Measurements from ENCODE around the gene NCKAP5L. TPM values are rescaled to one million over a fixed set of nuclear protein-coding genes. Genes with fewer than 3 reads are reported as not detected.
"Not testable (repeated sequence)": the region's sequence is repeated elsewhere in the genome, so short reads cannot be mapped to it uniquely, and the experiment has no call there.

The NCKAP5L gene
- total RNA-seq, 2 experiments from 2014 or later, result 4.3 to 4.5 TPM

GRCh38 chr12:49790741-49791555, 37.3 kb downstream of the NCKAP5L start:
- intact Hi-C loops (cut with DNase I, micrococcal nuclease), result no loop called here
- H3K9me3 Mint-ChIP-seq (ENCODE audit: low read depth), result peaks cover 5% of the 10 kb centered on the region
- H3K27ac Mint-ChIP-seq, result no peak overlapping the region
- no peaks in the 10 kb centered on the region for H3K4me1 Mint-ChIP-seq
- DNase-seq, result no peak
- H3K36me3 Mint-ChIP-seq (ENCODE audit: low read depth), result no peaks in the 10 kb centered on the region
- CTCF ChIA-PET, result no interaction called here
- H3K27me3 Mint-ChIP-seq, result no peaks in the 10 kb centered on the region
- H3K4me3 Mint-ChIP-seq, result no peak overlapping the region
- no peak for ATAC-seq
- POLR2A ChIA-PET, result interaction anchor here (0.6 kb wide), 1 partner anchor 24 kb away, joined by 4 read pairs; no protein-coding TSS in a partner anchor

DNA sequence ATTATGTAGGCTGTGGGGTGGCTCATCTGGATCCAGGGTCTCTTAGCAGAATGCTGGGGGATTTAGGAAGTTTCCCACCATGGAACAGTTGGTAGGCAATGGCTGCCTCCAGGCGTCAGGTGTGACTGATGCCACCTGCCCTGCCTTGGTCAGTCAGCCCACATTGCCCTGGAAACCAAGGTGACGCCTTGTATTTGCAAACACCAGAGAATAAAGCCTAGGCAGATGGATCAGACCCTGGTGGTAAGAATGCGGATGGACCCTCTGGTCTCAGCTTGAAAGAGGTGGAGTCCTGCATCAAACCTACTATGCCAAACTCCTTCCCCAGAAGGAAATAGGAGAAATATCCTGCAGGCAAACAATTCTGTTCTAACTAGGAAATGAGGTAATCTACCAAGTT, 38.2 kb downstream of the NCKAP5L start:
- intact Hi-C loops (cut with DNase I, micrococcal nuclease), result no loop called here
- DNase-seq, result no peak
- no peaks in the 10 kb centered on the region for H3K4me1 Mint-ChIP-seq
- H3K9me3 Mint-ChIP-seq (ENCODE audit: low read depth), result peaks cover 5% of the 10 kb centered on the region
- CTCF ChIA-PET, result no interaction called here
- no peaks in the 10 kb centered on the region for H3K27me3 Mint-ChIP-seq
- H3K36me3 Mint-ChIP-seq (ENCODE audit: low read depth), result no peaks in the 10 kb centered on the region
- H3K4me3 Mint-ChIP-seq, result no peak overlapping the region
- POLR2A ChIA-PET, result no interaction called here
- no peak for ATAC-seq
- H3K27ac Mint-ChIP-seq, result no peak overlapping the region

DNA sequence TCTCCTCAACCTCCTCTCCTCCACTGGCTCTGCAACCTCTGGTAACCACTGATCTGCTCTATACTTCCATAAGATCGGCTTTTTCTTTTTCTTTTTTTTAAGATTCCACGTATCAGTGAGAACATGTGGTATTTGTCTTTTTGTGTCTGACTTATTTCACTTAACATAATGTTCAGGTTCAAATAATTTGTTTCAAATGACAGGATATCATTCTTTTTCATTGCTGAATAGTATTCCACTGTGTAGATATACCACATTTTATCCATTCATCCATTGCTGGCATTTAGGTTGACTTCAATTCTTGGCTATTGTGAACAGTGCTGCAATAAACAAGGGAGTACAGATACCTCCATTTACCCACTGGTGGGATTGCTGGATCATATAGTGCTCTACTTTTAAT, 40.5 kb downstream of the NCKAP5L start:
- H3K27me3 Mint-ChIP-seq, result peaks cover 12% of the 10 kb centered on the region
- intact Hi-C loops (cut with DNase I, micrococcal nuclease), result no loop called here
- DNase-seq, result no peak
- H3K4me3 Mint-ChIP-seq, result no peak overlapping the region
- H3K9me3 Mint-ChIP-seq (ENCODE audit: low read depth), result peaks cover 5% of the 10 kb centered on the region
- H3K4me1 Mint-ChIP-seq, result no peaks in the 10 kb centered on the region
- no peak for ATAC-seq
- POLR2A ChIA-PET, result no interaction called here
- no peak overlapping the region for H3K27ac Mint-ChIP-seq
- CTCF ChIA-PET, result no interaction called here
- H3K36me3 Mint-ChIP-seq (ENCODE audit: low read depth), result no peaks in the 10 kb centered on the region

DNA sequence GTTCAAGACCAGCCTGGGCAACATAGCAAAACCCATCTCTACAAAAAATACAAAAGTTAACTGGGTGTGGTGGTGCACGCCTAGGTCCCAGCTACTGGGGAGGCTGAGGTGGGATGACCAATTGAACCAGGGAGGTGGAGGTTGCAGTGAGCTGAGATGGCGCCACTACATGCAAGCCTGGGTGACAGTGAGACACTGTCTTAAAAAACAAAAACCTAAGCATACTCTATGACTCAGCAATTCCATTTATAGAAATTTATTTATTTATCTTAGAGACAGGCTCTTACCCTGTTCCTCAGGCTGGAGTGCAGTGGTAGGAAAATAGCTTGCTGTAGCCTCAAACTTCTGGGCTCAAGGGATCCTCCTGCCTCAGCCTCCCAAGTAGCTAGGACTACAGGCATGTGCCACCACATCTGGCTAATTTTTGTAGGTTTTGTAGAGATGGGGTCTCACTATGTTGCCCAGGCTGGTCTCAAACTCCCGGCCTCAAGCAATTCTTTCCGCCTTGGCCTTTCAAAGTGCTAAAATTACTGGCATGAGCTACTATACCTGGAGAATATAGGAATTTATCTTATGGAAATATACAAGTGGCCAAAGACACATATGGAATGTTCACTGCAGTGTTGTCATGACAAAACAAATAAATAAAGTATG, 43.3 kb downstream of the NCKAP5L start:
- Mint-ChIP-seq H3K27me3 (peaks cover 18% of the 10 kb centered on the region), H3K36me3 (ENCODE audit: low read depth) (no peaks in the 10 kb centered on the region), H3K27ac (no peak overlapping the region), H3K4me3 (no peak overlapping the region), H3K9me3 (ENCODE audit: low read depth) (peaks cover 5% of the 10 kb centered on the region), H3K4me1 (no peaks in the 10 kb centered on the region)
- ATAC-seq (no peak), DNase-seq (no peak)
- intact Hi-C loops (cut with DNase I, micrococcal nuclease), result no loop called here
- ChIA-PET CTCF (interaction anchor here (1.5 kb wide), 1 partner anchor 44 kb away, joined by 5 read pairs; the partner anchor contains the start of gene TMBIM6), POLR2A (interaction anchor here (0.7 kb wide), 1 partner anchor 515 kb away, joined by 3 read pairs; no protein-coding TSS in a partner anchor)

- ATAC-seq (no peak), DNase-seq (no peak)
- Mint-ChIP-seq H3K4me1 (no peaks in the 10 kb centered on the region), H3K36me3 (ENCODE audit: low read depth) (no peaks in the 10 kb centered on the region), H3K9me3 (ENCODE audit: low read depth) (peaks cover 5% of the 10 kb centered on the region), H3K27me3 (peaks cover 21% of the 10 kb centered on the region), H3K4me3 (no peak overlapping the region), H3K27ac (no peak overlapping the region)
- intact Hi-C loops (cut with DNase I, micrococcal nuclease), result no loop called here
- ChIA-PET CTCF (interaction anchor here (0.9 to 1.5 kb wide), 5 partner anchors 43 to 183 kb away, joined by 3 to 4 read pairs (median 3); partner anchors contain the start of genes NCKAP5L and TMBIM6), POLR2A (no interaction called here)
These were observed 44.1 kb downstream of the NCKAP5L start for GRCh38 chr12:49783917-49784676.

GRCh38 chr12:49780914-49781313, 47.3 kb downstream of the NCKAP5L start:
- DNase-seq; ATAC-seq; H3K27ac Mint-ChIP-seq; H3K4me3 Mint-ChIP-seq; H3K9me3 Mint-ChIP-seq (ENCODE audit: low read depth); intact Hi-C loops (cut with DNase I, micrococcal nuclease); H3K36me3 Mint-ChIP-seq (ENCODE audit: low read depth): not testable (repeated sequence)
- CTCF ChIA-PET, result interaction anchor here (0.7 to 1.8 kb wide), 7 partner anchors 17 to 186 kb away, joined by 3 to 5 read pairs (median 4); partner anchors contain the start of gene TMBIM6
- POLR2A ChIA-PET, result interaction anchor here (0.7 kb wide), 1 partner anchor 70 kb away, joined by 4 read pairs; no protein-coding TSS in a partner anchor
- Mint-ChIP-seq H3K27me3 (peaks cover 22% of the 10 kb centered on the region), H3K4me1 (peaks cover 14% of the 10 kb centered on the region)

GRCh38 chr12:49779581-49779980, 48.6 kb downstream of the NCKAP5L start:
- Mint-ChIP-seq H3K9me3 (ENCODE audit: low read depth) (no peaks in the 10 kb centered on the region), H3K4me1 (peaks cover 14% of the 10 kb centered on the region), H3K27ac (no peak overlapping the region), H3K27me3 (peaks cover 22% of the 10 kb centered on the region), H3K4me3 (no peak overlapping the region), H3K36me3 (ENCODE audit: low read depth) (no peaks in the 10 kb centered on the region)
- intact Hi-C loops (cut with DNase I, micrococcal nuclease), result loop anchor here in 1 of 2 experiments (5.0 kb wide), 2 partner anchors 168 to 278 kb away; partner anchors contain the start of gene ASIC1
- DNase-seq (no peak), ATAC-seq (no peak)
- ChIA-PET POLR2A (no interaction called here), CTCF (interaction anchor here (0.6 to 3.1 kb wide), 6 partner anchors 17 to 1991 kb away, joined by 3 to 36 read pairs (median 4); partner anchors contain the start of gene TMBIM6)

- intact Hi-C loops (cut with DNase I, micrococcal nuclease), result loop anchor here (1.0 to 5.0 kb wide), 6 partner anchors 37 to 279 kb away; partner anchors contain the start of genes TMBIM6 (in 2 of the 2), ASIC1 (in 1 of the 2) and FMNL3 (in 1 of the 2)
- Mint-ChIP-seq H3K27ac (no peak overlapping the region), H3K9me3 (ENCODE audit: low read depth) (no peaks in the 10 kb centered on the region), H3K4me1 (peaks cover 14% of the 10 kb centered on the region), H3K36me3 (ENCODE audit: low read depth) (no peaks in the 10 kb centered on the region), H3K4me3 (no peak overlapping the region), H3K27me3 (peaks cover 10% of the 10 kb centered on the region)
- ChIA-PET POLR2A (interaction anchor here (0.6 to 1.8 kb wide), 2 partner anchors 37 to 245 kb away, joined by 5 to 9 read pairs; partner anchors contain the start of gene TMBIM6), CTCF (interaction anchor here (0.6 to 3.1 kb wide), 52 partner anchors 8 to 633 kb away, joined by 3 to 36 read pairs (median 4); partner anchors contain the start of genes BCDIN3D, CERS5, NCKAP5L and TMBIM6)
- peak; percentile 82 for ATAC-seq
- DNase-seq, result peak; percentile 89
These were observed 50.1 kb downstream of the NCKAP5L start for GRCh38 chr12:49777800-49778748.

- ChIA-PET CTCF (interaction anchor here (0.5 to 3.1 kb wide), 49 partner anchors 8 to 944 kb away, joined by 3 to 36 read pairs (median 5); partner anchors contain the start of genes BCDIN3D, CERS5, NCKAP5L and TMBIM6), POLR2A (interaction anchor here (0.6 to 1.8 kb wide), 2 partner anchors 36 to 246 kb away, joined by 5 to 9 read pairs; partner anchors contain the start of gene TMBIM6)
- Mint-ChIP-seq H3K4me3 (no peak overlapping the region), H3K4me1 (peaks cover 14% of the 10 kb centered on the region), H3K27me3 (peaks cover 10% of the 10 kb centered on the region), H3K9me3 (ENCODE audit: low read depth) (no peaks in the 10 kb centered on the region), H3K27ac (no peak overlapping the region), H3K36me3 (ENCODE audit: low read depth) (no peaks in the 10 kb centered on the region)
- DNase-seq (no peak), ATAC-seq (no peak)
- intact Hi-C loops (cut with DNase I, micrococcal nuclease), result loop anchor here in 1 of 2 experiments (5.0 kb wide), 2 partner anchors 170 to 280 kb away; partner anchors contain the start of gene ASIC1
These were observed 50.9 kb downstream of the NCKAP5L start for GRCh38 chr12:49777341-49777740.

DNA sequence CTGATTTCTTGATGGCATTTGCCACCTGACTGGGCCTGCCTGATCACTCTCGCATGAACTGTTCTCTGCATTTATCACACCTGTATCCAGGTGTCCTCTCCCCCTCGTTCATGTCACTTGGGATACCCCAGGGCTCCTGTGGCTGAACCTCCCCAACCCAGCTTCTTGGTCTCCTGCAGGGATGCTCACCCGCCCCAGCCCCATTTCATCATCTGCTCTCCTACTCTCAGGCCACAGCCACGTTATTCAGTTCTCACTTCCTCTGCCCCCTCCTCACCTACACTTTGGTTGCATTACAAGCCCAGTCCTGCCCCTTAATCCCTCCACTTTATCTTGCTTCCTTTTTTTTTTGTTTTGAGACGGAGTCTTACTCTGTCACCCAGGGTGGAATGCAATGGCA, 51.4 kb downstream of the NCKAP5L start:
- ATAC-seq (no peak), DNase-seq (no peak)
- intact Hi-C loops (cut with DNase I, micrococcal nuclease), result loop anchor here (1.0 to 5.0 kb wide), 4 partner anchors 62 to 280 kb away; partner anchors contain the start of gene ASIC1 (in 1 of the 2)
- CTCF ChIA-PET, result interaction anchor here (0.5 to 3.1 kb wide), 34 partner anchors 7 to 944 kb away, joined by 3 to 36 read pairs (median 6); partner anchors contain the start of genes BCDIN3D, NCKAP5L and TMBIM6
- Mint-ChIP-seq H3K36me3 (ENCODE audit: low read depth) (no peaks in the 10 kb centered on the region), H3K4me1 (peaks cover 14% of the 10 kb centered on the region), H3K4me3 (no peak overlapping the region), H3K9me3 (ENCODE audit: low read depth) (no peaks in the 10 kb centered on the region), H3K27me3 (peaks cover 10% of the 10 kb centered on the region), H3K27ac (peak overlapping the region; percentile 76)
- POLR2A ChIA-PET, result interaction anchor here (1.8 kb wide), 1 partner anchor 35 kb away, joined by 9 read pairs; the partner anchor contains the start of gene TMBIM6
